HepG2 (cell line): ENCODE data around the gene PCP4L1. TPM values are rescaled to one million over a fixed set of nuclear protein-coding genes. Genes with fewer than 3 reads are reported as not detected.

Experiments used
- ATF6 ChIP-seq: sonication (generic); formaldehyde crosslinking; conservative IDR thresholded peaks from 2 replicates; pipeline ENCODE4 v1.4.0; 2020; ENCODE audit warnings: missing genetic modification reagents
- EZH2 ChIP-seq: conservative IDR thresholded peaks from 2 replicates; pipeline ENCODE4 v1.6.1; 2012; ENCODE audit warnings: mild to moderate bottlenecking, low read depth, low read length, moderate library complexity
- FOXK1 ChIP-seq: sonication (generic); formaldehyde crosslinking; IDR thresholded peaks from 2 replicates; pipeline ENCODE4 v1.4.0; 2020; ENCODE audit warnings: low read depth, missing genetic modification reagents, borderline replicate concordance
- FOXO1 ChIP-seq: sonication (generic); formaldehyde crosslinking; IDR thresholded peaks from 2 replicates; pipeline ENCODE4 v1.4.0; 2020; ENCODE audit warnings: missing genetic modification reagents
- HDAC1 ChIP-seq: sonication (generic); formaldehyde crosslinking; IDR thresholded peaks from 2 replicates; pipeline ENCODE4 v1.5.1; 2020; ENCODE audit warnings: mild to moderate bottlenecking, missing genetic modification reagents
- HNF4G ChIP-seq, 2 experiments: sonication (generic) in 1 of 2; formaldehyde crosslinking in 1 of 2; IDR thresholded peaks; 2 replicates each; pipeline versions ENCODE4 v1.4.0 to v1.6.1; 2011 to 2020; ENCODE audit warnings: borderline replicate concordance in 2 of 2, low read depth in 2 of 2, mild to moderate bottlenecking in 2 of 2, low read length in 1 of 2, missing genetic modification reagents in 1 of 2, moderate library complexity in 1 of 2
- NCOA2 ChIP-seq: sonication (generic); formaldehyde crosslinking; IDR thresholded peaks from 2 replicates; pipeline ENCODE4 v1.8.0; 2022; ENCODE audit warnings: inconsistent platforms
- SATB2 ChIP-seq: sonication (generic); formaldehyde crosslinking; IDR thresholded peaks from 2 replicates; pipeline ENCODE4 v1.5.0; 2020; ENCODE audit warnings: missing genetic modification reagents
- SRSF9 ChIP-seq: fragments of 200-400 bp; formaldehyde crosslinking; IDR thresholded peaks from 2 replicates; pipeline ENCODE4 v1.6.1; 2018; ENCODE audit warnings: borderline replicate concordance, mild to moderate bottlenecking, low read depth, low read length; ENCODE audit not compliant: insufficient read depth, poor library complexity, severe bottlenecking
- THAP11 ChIP-seq: IDR thresholded peaks from 2 replicates; pipeline ENCODE4 v1.6.1; 2016; ENCODE audit warnings: missing biosample characterization, missing genetic modification reagents
- ZBTB1 ChIP-seq: sonication (generic); formaldehyde crosslinking; IDR thresholded peaks from 2 replicates; pipeline ENCODE4 v1.4.0; 2020; ENCODE audit warnings: missing genetic modification reagents, borderline replicate concordance
- ZMYM3 ChIP-seq: sonication (generic); formaldehyde crosslinking; IDR thresholded peaks from 2 replicates; pipeline ENCODE4 v1.5.1; 2020; ENCODE audit warnings: mild to moderate bottlenecking, missing genetic modification reagents
- ZNF430 ChIP-seq: sonication (generic); formaldehyde crosslinking; IDR thresholded peaks from 2 replicates; pipeline ENCODE4 v1.9.0; 2021; ENCODE audit warnings: mild to moderate bottlenecking, missing genetic modification reagents
- ZNF747 ChIP-seq: sonication (generic); formaldehyde crosslinking; IDR thresholded peaks from 2 replicates; pipeline ENCODE4 v1.8.1; 2023; ENCODE audit warnings: missing genetic modification reagents, mild to moderate bottlenecking, borderline replicate concordance
- polyA plus RNA-seq, 8 experiments: library from polyadenylated mRNA; depleted of rRNA in 3 of 8; stranded (reverse) in 7 of 8; unstranded in 1 of 8; fragments of >200 nt; fragmentation: Illumina TruSeq in 4 of 8; extraction: Trizol in 4 of 8; gene quantifications; 2 replicates each; pipeline versions ENCODE4 v1.2.1 to v1.2.3, GENCODE V29; 2011 to 2016; ENCODE audit warnings: low read depth in 4 of 8, missing spikeins in 1 of 8, mixed read lengths in 1 of 8; ENCODE audit not compliant: insufficient read depth in 1 of 8
- total RNA-seq, 5 experiments: library from RNA; depleted of rRNA; stranded (reverse); fragments of >200 nt; fragmentation: Illumina TruSeq; extraction: Trizol; gene quantifications; 2 replicates each; pipeline ENCODE4 v1.2.3, GENCODE V29; 2016; ENCODE audit warnings: low read depth in 1 of 5
- TF ChIP-seq, protein P1 (sequence below): sonication (generic); formaldehyde crosslinking; conservative IDR thresholded peaks from 2 replicates; pipeline ENCODE4 v1.8.1; 2023; ENCODE audit warnings: missing genetic modification reagents
- TF ChIP-seq, protein P2 (sequence below): sonication (generic); formaldehyde crosslinking; IDR thresholded peaks from 2 replicates; pipeline ENCODE4 v1.5.1; 2020; ENCODE audit warnings: mild to moderate bottlenecking, missing genetic modification reagents, borderline replicate concordance
- TF ChIP-seq, protein P3 (sequence below): sonication (generic); IDR thresholded peaks from 2 replicates; pipeline ENCODE4 v1.6.1; 2016; ENCODE audit warnings: low read depth, borderline replicate concordance
- TF ChIP-seq, protein P4 (sequence below): IDR thresholded peaks from 2 replicates; pipeline ENCODE4 v1.6.1; 2018; ENCODE audit warnings: missing genetic modification reagents, mild to moderate bottlenecking, missing compliant biosample characterization

Gene PCP4L1
- total and polyA plus RNA-seq, 2 of the 13 experiments (the other 11 are each of a cell fraction or from before 2014, with no cell fraction given) = 0.28 TPM; not detected in 1

DNA sequence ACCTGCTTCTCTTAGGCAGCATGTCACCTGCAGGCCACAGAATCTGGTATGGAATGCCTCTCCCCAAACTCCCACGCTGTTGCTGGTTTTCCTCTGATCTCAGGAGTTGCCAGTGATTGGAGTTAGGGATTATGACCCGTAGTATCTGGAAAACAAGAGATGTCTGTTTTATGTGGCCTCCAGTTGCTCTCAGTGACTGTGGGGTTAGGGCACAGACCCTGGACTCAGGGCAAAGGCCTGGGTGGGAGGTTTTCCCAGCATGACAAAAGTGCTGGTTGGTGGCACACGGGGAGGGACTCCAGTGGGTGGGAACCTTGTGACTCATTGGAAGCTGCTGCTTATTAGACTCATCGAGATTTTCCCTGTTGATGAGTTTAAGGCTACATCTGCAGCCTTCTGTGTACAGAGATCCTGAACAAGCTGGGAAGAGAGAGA lies 20.5 kb upstream of the PCP4L1 start, which contains the start of gene NR1I3 (continued):
- TF ChIP-seq, protein P1, sequence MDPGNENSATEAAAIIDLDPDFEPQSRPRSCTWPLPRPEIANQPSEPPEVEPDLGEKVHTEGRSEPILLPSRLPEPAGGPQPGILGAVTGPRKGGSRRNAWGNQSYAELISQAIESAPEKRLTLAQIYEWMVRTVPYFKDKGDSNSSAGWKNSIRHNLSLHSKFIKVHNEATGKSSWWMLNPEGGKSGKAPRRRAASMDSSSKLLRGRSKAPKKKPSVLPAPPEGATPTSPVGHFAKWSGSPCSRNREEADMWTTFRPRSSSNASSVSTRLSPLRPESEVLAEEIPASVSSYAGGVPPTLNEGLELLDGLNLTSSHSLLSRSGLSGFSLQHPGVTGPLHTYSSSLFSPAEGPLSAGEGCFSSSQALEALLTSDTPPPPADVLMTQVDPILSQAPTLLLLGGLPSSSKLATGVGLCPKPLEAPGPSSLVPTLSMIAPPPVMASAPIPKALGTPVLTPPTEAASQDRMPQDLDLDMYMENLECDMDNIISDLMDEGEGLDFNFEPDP (CRISPR knock-in tag) = no peak
- TF ChIP-seq HNF4G (IDR thresholded peaks at IDR 0.05; ENCODE audit: borderline replicate concordance, low read depth, low read length) (peak; percentile 98), HNF4G (CRISPR knock-in tag; IDR thresholded peaks at IDR 0.05; ENCODE audit: borderline replicate concordance, low read depth) (peak; percentile 95), THAP11 (CRISPR knock-in tag) (no peak), FOXK1 (CRISPR knock-in tag) (peak; percentile 30; the same call in 1 of the 2 replicates), SRSF9 (no peak), ZNF430 (0 out of 2 replicates have a peak, but pooled peaks have one; percentile 36), EZH2 (no peak), ZMYM3 (CRISPR knock-in tag) (peak; percentile 45; the same call in 1 of the 2 replicates), FOXO1 (CRISPR knock-in tag) (peak; percentile 79; the same call in 1 of the 2 replicates), HDAC1 (CRISPR knock-in tag) (peak; percentile 83), ZNF747 (CRISPR knock-in tag) (0 out of 2 replicates have a peak, but pooled peaks have one; percentile 59), ATF6 (CRISPR knock-in tag) (no peak), NCOA2 (CRISPR knock-in tag) (peak; percentile 44; the same call in 1 of the 2 replicates), SATB2 (no peak), ZBTB1 (CRISPR knock-in tag) (no peak)
- TF ChIP-seq, protein P2, sequence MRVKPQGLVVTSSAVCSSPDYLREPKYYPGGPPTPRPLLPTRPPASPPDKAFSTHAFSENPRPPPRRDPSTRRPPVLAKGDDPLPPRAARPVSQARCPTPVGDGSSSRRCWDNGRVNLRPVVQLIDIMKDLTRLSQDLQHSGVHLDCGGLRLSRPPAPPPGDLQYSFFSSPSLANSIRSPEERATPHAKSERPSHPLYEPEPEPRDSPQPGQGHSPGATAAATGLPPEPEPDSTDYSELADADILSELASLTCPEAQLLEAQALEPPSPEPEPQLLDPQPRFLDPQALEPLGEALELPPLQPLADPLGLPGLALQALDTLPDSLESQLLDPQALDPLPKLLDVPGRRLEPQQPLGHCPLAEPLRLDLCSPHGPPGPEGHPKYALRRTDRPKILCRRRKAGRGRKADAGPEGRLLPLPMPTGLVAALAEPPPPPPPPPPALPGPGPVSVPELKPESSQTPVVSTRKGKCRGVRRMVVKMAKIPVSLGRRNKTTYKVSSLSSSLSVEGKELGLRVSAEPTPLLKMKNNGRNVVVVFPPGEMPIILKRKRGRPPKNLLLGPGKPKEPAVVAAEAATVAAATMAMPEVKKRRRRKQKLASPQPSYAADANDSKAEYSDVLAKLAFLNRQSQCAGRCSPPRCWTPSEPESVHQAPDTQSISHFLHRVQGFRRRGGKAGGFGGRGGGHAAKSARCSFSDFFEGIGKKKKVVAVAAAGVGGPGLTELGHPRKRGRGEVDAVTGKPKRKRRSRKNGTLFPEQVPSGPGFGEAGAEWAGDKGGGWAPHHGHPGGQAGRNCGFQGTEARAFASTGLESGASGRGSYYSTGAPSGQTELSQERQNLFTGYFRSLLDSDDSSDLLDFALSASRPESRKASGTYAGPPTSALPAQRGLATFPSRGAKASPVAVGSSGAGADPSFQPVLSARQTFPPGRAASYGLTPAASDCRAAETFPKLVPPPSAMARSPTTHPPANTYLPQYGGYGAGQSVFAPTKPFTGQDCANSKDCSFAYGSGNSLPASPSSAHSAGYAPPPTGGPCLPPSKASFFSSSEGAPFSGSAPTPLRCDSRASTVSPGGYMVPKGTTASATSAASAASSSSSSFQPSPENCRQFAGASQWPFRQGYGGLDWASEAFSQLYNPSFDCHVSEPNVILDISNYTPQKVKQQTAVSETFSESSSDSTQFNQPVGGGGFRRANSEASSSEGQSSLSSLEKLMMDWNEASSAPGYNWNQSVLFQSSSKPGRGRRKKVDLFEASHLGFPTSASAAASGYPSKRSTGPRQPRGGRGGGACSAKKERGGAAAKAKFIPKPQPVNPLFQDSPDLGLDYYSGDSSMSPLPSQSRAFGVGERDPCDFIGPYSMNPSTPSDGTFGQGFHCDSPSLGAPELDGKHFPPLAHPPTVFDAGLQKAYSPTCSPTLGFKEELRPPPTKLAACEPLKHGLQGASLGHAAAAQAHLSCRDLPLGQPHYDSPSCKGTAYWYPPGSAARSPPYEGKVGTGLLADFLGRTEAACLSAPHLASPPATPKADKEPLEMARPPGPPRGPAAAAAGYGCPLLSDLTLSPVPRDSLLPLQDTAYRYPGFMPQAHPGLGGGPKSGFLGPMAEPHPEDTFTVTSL (CRISPR knock-in tag) = peak; percentile 83; the same call in 1 of the 2 replicates
- TF ChIP-seq, protein P3, sequence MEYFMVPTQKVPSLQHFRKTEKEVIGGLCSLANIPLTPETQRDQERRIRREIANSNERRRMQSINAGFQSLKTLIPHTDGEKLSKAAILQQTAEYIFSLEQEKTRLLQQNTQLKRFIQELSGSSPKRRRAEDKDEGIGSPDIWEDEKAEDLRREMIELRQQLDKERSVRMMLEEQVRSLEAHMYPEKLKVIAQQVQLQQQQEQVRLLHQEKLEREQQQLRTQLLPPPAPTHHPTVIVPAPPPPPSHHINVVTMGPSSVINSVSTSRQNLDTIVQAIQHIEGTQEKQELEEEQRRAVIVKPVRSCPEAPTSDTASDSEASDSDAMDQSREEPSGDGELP = peak; percentile 54; the same call in 1 of the 2 replicates
- TF ChIP-seq, protein P4, sequence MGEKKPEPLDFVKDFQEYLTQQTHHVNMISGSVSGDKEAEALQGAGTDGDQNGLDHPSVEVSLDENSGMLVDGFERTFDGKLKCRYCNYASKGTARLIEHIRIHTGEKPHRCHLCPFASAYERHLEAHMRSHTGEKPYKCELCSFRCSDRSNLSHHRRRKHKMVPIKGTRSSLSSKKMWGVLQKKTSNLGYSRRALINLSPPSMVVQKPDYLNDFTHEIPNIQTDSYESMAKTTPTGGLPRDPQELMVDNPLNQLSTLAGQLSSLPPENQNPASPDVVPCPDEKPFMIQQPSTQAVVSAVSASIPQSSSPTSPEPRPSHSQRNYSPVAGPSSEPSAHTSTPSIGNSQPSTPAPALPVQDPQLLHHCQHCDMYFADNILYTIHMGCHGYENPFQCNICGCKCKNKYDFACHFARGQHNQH (CRISPR knock-in tag) = 0 out of 2 replicates have a peak, but pooled peaks have one; percentile 36
